Measurements from ENCODE around the gene TTLL3.
A peak's percentile ranks its signal among the peaks of the same experiment; 100 is the strongest.

TTLL3 gene

GRCh38 chr3:9781978-9782603 is 28.0 kb upstream of the TTLL3 start:
- Histone ChIP-seq H3K4me3 (ENCODE audit: extremely low read depth, insufficient read depth, low read length, poor library complexity, severe bottlenecking) (no peak overlapping the region), H3K27ac (ENCODE audit: low read depth, low read length, severe bottlenecking) (no peak overlapping the region), H3K36me3 (ENCODE audit: control insufficient read depth, insufficient read depth, low read length) (peaks cover 61% of the 10 kb centered on the region), H3K9me3 (ENCODE audit: control insufficient read depth, low read length) (no peaks in the 10 kb centered on the region), H3K4me1 (ENCODE audit: control insufficient read depth, insufficient read depth, low read length, poor library complexity, severe bottlenecking) (peaks cover 3% of the 10 kb centered on the region)
- 89 to 94% methylated on average over 3 of the region's 3 CpGs for WGBS, 2 experiments (ENCODE audit: insufficient coverage in 2 of 2)

GRCh38 chr3:9782770-9783169 is 27.3 kb upstream of the TTLL3 start:
- WGBS, 2 experiments (ENCODE audit: insufficient coverage in 2 of 2): 54 to 100% methylated on average over 1 to 3 of the region's 3 CpGs
- H3K4me3 ChIP-seq (ENCODE audit: extremely low read depth, insufficient read depth, low read length, poor library complexity, severe bottlenecking): no peak overlapping the region
- H3K4me1 ChIP-seq (ENCODE audit: control insufficient read depth, insufficient read depth, low read length, poor library complexity, severe bottlenecking): peaks cover 3% of the 10 kb centered on the region
- no peaks in the 10 kb centered on the region for H3K9me3 ChIP-seq (ENCODE audit: control insufficient read depth, low read length)
- peaks cover 66% of the 10 kb centered on the region for H3K36me3 ChIP-seq (ENCODE audit: control insufficient read depth, insufficient read depth, low read length)
- no peak overlapping the region for H3K27ac ChIP-seq (ENCODE audit: low read depth, low read length, severe bottlenecking)

GRCh38 chr3:9783954-9784353 is 26.1 kb upstream of the TTLL3 start:
- Histone ChIP-seq H3K27ac (ENCODE audit: low read depth, low read length, severe bottlenecking) (no peak overlapping the region), H3K4me3 (ENCODE audit: extremely low read depth, insufficient read depth, low read length, poor library complexity, severe bottlenecking) (no peak overlapping the region), H3K4me1 (ENCODE audit: control insufficient read depth, insufficient read depth, low read length, poor library complexity, severe bottlenecking) (peaks cover 3% of the 10 kb centered on the region), H3K9me3 (ENCODE audit: control insufficient read depth, low read length) (no peaks in the 10 kb centered on the region), H3K36me3 (ENCODE audit: control insufficient read depth, insufficient read depth, low read length) (peaks cover 69% of the 10 kb centered on the region)
- WGBS, 2 experiments (ENCODE audit: insufficient coverage in 2 of 2): 95% methylated on average over 8 to 14 of the region's 14 CpGs

DNA sequence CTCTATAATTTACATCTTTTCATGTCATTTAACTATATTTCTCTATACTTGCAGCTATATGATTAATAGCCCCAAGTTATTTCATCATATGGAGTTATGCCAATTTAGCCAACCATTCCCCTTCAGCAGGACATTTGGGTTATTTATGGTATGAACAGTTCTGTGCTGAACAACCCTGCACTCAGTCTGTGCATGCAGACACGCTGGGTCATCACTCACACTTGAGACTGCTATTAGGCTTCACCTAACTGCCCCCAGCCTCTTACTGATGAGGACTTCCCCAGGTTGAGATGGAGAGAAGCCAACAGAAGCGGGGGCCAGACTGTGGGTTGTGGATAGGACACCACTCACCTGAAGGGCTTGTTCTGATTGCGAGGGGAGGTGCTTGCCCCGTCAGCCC is 25.1 kb upstream of the TTLL3 start:
- 100% methylated on average over 1 of the region's 4 CpGs; no CpG with 5 or more reads in 1 of the 2 experiments for WGBS, 2 experiments (ENCODE audit: insufficient coverage in 2 of 2)
- peaks cover 3% of the 10 kb centered on the region for H3K4me1 ChIP-seq (ENCODE audit: control insufficient read depth, insufficient read depth, low read length, poor library complexity, severe bottlenecking)
- no peak overlapping the region for H3K27ac ChIP-seq (ENCODE audit: low read depth, low read length, severe bottlenecking)
- no peak overlapping the region for H3K4me3 ChIP-seq (ENCODE audit: extremely low read depth, insufficient read depth, low read length, poor library complexity, severe bottlenecking)
- peaks cover 72% of the 10 kb centered on the region for H3K36me3 ChIP-seq (ENCODE audit: control insufficient read depth, insufficient read depth, low read length)
- H3K9me3 ChIP-seq (ENCODE audit: control insufficient read depth, low read length): no peaks in the 10 kb centered on the region

GRCh38 chr3:9785602-9786001 is 24.5 kb upstream of the TTLL3 start:
- WGBS, 2 experiments (ENCODE audit: insufficient coverage in 2 of 2): 95 to 100% methylated on average over 3 to 4 of the region's 7 CpGs
- no peaks in the 10 kb centered on the region for H3K9me3 ChIP-seq (ENCODE audit: control insufficient read depth, low read length)
- no peak overlapping the region for H3K27ac ChIP-seq (ENCODE audit: low read depth, low read length, severe bottlenecking)
- no peak overlapping the region for H3K4me3 ChIP-seq (ENCODE audit: extremely low read depth, insufficient read depth, low read length, poor library complexity, severe bottlenecking)
- H3K4me1 ChIP-seq (ENCODE audit: control insufficient read depth, insufficient read depth, low read length, poor library complexity, severe bottlenecking): peaks cover under 1% of the 10 kb centered on the region
- peaks cover 70% of the 10 kb centered on the region for H3K36me3 ChIP-seq (ENCODE audit: control insufficient read depth, insufficient read depth, low read length)

- H3K4me3 ChIP-seq (ENCODE audit: extremely low read depth, insufficient read depth, low read length, poor library complexity, severe bottlenecking): no peak overlapping the region
- H3K9me3 ChIP-seq (ENCODE audit: control insufficient read depth, low read length): no peaks in the 10 kb centered on the region
- peaks cover 70% of the 10 kb centered on the region for H3K36me3 ChIP-seq (ENCODE audit: control insufficient read depth, insufficient read depth, low read length)
- H3K4me1 ChIP-seq (ENCODE audit: control insufficient read depth, insufficient read depth, low read length, poor library complexity, severe bottlenecking): no peaks in the 10 kb centered on the region
- no peak overlapping the region for H3K27ac ChIP-seq (ENCODE audit: low read depth, low read length, severe bottlenecking)
- 90 to 100% methylated on average over 5 to 6 of the region's 7 CpGs for WGBS, 2 experiments (ENCODE audit: insufficient coverage in 2 of 2)
These were observed 23.8 kb upstream of the TTLL3 start for GRCh38 chr3:9786209-9786739.

GRCh38 chr3:9786825-9787669 is 23.0 kb upstream of the TTLL3 start:
- no peak overlapping the region for H3K4me3 ChIP-seq (ENCODE audit: extremely low read depth, insufficient read depth, low read length, poor library complexity, severe bottlenecking)
- no peak overlapping the region for H3K27ac ChIP-seq (ENCODE audit: low read depth, low read length, severe bottlenecking)
- H3K4me1 ChIP-seq (ENCODE audit: control insufficient read depth, insufficient read depth, low read length, poor library complexity, severe bottlenecking): no peaks in the 10 kb centered on the region
- WGBS, 2 experiments (ENCODE audit: insufficient coverage in 2 of 2): 95 to 96% methylated on average over 9 to 11 of the region's 13 CpGs
- peaks cover 64% of the 10 kb centered on the region for H3K36me3 ChIP-seq (ENCODE audit: control insufficient read depth, insufficient read depth, low read length)
- no peaks in the 10 kb centered on the region for H3K9me3 ChIP-seq (ENCODE audit: control insufficient read depth, low read length)

- no peak overlapping the region for H3K27ac ChIP-seq (ENCODE audit: low read depth, low read length, severe bottlenecking)
- H3K4me3 ChIP-seq (ENCODE audit: extremely low read depth, insufficient read depth, low read length, poor library complexity, severe bottlenecking): no peak overlapping the region
- peaks cover 57% of the 10 kb centered on the region for H3K36me3 ChIP-seq (ENCODE audit: control insufficient read depth, insufficient read depth, low read length)
- 96 to 99% methylated on average over 6 of the region's 6 CpGs for WGBS, 2 experiments (ENCODE audit: insufficient coverage in 2 of 2)
- no peaks in the 10 kb centered on the region for H3K4me1 ChIP-seq (ENCODE audit: control insufficient read depth, insufficient read depth, low read length, poor library complexity, severe bottlenecking)
- no peaks in the 10 kb centered on the region for H3K9me3 ChIP-seq (ENCODE audit: control insufficient read depth, low read length)
These were observed 22.3 kb upstream of the TTLL3 start for GRCh38 chr3:9787714-9788113.

GRCh38 chr3:9791127-9791526 is 18.9 kb upstream of the TTLL3 start:
- H3K4me1 ChIP-seq (ENCODE audit: control insufficient read depth, insufficient read depth, low read length, poor library complexity, severe bottlenecking): no peaks in the 10 kb centered on the region
- WGBS, 2 experiments (ENCODE audit: insufficient coverage in 2 of 2): 96 to 100% methylated on average over 10 of the region's 11 CpGs
- no peaks in the 10 kb centered on the region for H3K9me3 ChIP-seq (ENCODE audit: control insufficient read depth, low read length)
- no peak overlapping the region for H3K4me3 ChIP-seq (ENCODE audit: extremely low read depth, insufficient read depth, low read length, poor library complexity, severe bottlenecking)
- no peak overlapping the region for H3K27ac ChIP-seq (ENCODE audit: low read depth, low read length, severe bottlenecking)
- H3K36me3 ChIP-seq (ENCODE audit: control insufficient read depth, insufficient read depth, low read length): peaks cover 60% of the 10 kb centered on the region

GRCh38 chr3:9791790-9792404 is 18.2 kb upstream of the TTLL3 start:
- Histone ChIP-seq H3K27ac (ENCODE audit: low read depth, low read length, severe bottlenecking) (peak overlapping the region; percentile 100), H3K9me3 (ENCODE audit: control insufficient read depth, low read length) (no peaks in the 10 kb centered on the region), H3K4me3 (ENCODE audit: extremely low read depth, insufficient read depth, low read length, poor library complexity, severe bottlenecking) (peak overlapping the region; percentile 98), H3K4me1 (ENCODE audit: control insufficient read depth, insufficient read depth, low read length, poor library complexity, severe bottlenecking) (no peaks in the 10 kb centered on the region), H3K36me3 (ENCODE audit: control insufficient read depth, insufficient read depth, low read length) (peaks cover 59% of the 10 kb centered on the region)
- WGBS, 2 experiments (ENCODE audit: insufficient coverage in 2 of 2): 28 to 36% methylated on average over 6 to 11 of the region's 14 CpGs

Measured in mesodermal cell (in vitro differentiated cells).